A673 (cell line): ENCODE measurements around the gene SYN1. TPM values are rescaled to one million over a fixed set of nuclear protein-coding genes. Genes with fewer than 3 reads are reported as not detected.

ENCODE experiments used
- BruUV-seq: library from RNA; stranded (reverse); fragments of 400-500 nt; replicated peaks from 2 replicates; lab custom pipeline; 2021; lab: Mats Ljungman, UMichigan
- CTCF ChIA-PET: fragments of 300-600 bp; sonication (Branson Sonifier 250); formaldehyde crosslinking; loops from one replicate; lab custom pipeline; 2022; ENCODE audit warnings: antibody characterized with exemption; lab: Charles Lee
- POLR2A ChIA-PET: fragments of 300-600 bp; sonication (Branson Sonifier 250); formaldehyde crosslinking; loops from one replicate; lab custom pipeline; 2022; ENCODE audit warnings: antibody characterized with exemption; ENCODE audit not compliant: low non-redundant PET; lab: Charles Lee
- DNase-seq: peaks from one replicate; pipeline ENCODE4 v3.0.0-alpha.2; 2015; ENCODE audit warnings: low spot score
- H3K27ac ChIP-seq: fragments of 200-600 bp; sonication (generic); 2 replicates; pipeline ENCODE4 v1.5.1; 2016; ENCODE audit warnings: mixed run types, low read depth, mild to moderate bottlenecking, mixed read lengths, antibody characterized with exemption, low read length; ENCODE audit not compliant: poor library complexity, severe bottlenecking
- H3K27me3 ChIP-seq: fragments of 200-600 bp; sonication (generic); replicated peaks from 2 replicates; pipeline ENCODE4 v1.6.1; 2017; ENCODE audit warnings: mixed run types, low read depth, mild to moderate bottlenecking, mixed read lengths, antibody characterized with exemption, low read length; ENCODE audit not compliant: insufficient read depth, poor library complexity
- H3K36me3 ChIP-seq: fragments of 200-600 bp; sonication (generic); 2 replicates; pipeline ENCODE4 v1.6.1; 2016; ENCODE audit warnings: mixed run types, mild to moderate bottlenecking, mixed read lengths, antibody characterized with exemption, low read length; ENCODE audit not compliant: insufficient read depth, poor library complexity, severe bottlenecking
- H3K4me1 ChIP-seq: fragments of 200-600 bp; sonication (generic); 2 replicates; pipeline ENCODE4 v1.6.1; 2017; ENCODE audit warnings: mixed run types, mild to moderate bottlenecking, mixed read lengths, antibody characterized with exemption, low read length; ENCODE audit not compliant: insufficient read depth, poor library complexity, severe bottlenecking
- H3K4me3 ChIP-seq: fragments of 200-600 bp; sonication (generic); 2 replicates; pipeline ENCODE4 v1.5.1; 2016; ENCODE audit warnings: low read depth, mixed run types, mild to moderate bottlenecking, mixed read lengths, low read length; ENCODE audit not compliant: poor library complexity, severe bottlenecking
- H3K9me3 ChIP-seq: fragments of 200-600 bp; sonication (generic); 2 replicates; pipeline ENCODE4 v1.6.1; 2016; ENCODE audit warnings: mixed run types, low read depth, mild to moderate bottlenecking, mixed read lengths, antibody characterized with exemption, low read length; ENCODE audit not compliant: poor library complexity, severe bottlenecking
- CTCF ChIP-seq: fragments of 300-800, 200-600 bp; sonication (generic); conservative IDR thresholded peaks from 2 replicates; pipeline ENCODE4 v1.5.1; 2017; ENCODE audit warnings: low read depth, mild to moderate bottlenecking, antibody characterized with exemption, low read length, moderate library complexity, mixed read lengths
- EZH2 ChIP-seq: fragments of 200-600 bp; sonication (generic); IDR thresholded peaks from 2 replicates; pipeline ENCODE4 v1.6.1; 2017; ENCODE audit warnings: borderline replicate concordance, low read depth, mild to moderate bottlenecking, mixed read lengths, antibody characterized with exemption, low read length; ENCODE audit not compliant: poor library complexity, severe bottlenecking
- intact Hi-C: fragments of 100-400 bp; cut with micrococcal nuclease; formaldehyde crosslinking; loops from one replicate; pipeline ENCODE4 v1.10.0; 2022; ENCODE audit not compliant: unreplicated experiment
- total RNA-seq: library from RNA; stranded (reverse); gene quantifications from 2 replicates; pipeline ENCODE4 v1.2.3, GENCODE V29; 2021

The SYN1 gene
- total RNA-seq, 1 experiment from 2014 or later: 9.2 TPM

- POLR2A ChIA-PET: no interaction called here
- CTCF ChIA-PET: no interaction called here
- Histone ChIP-seq H3K4me1 (peaks cover 3% of the 10 kb centered on the region), H3K4me3 (no peak overlapping the region), H3K9me3 (no peaks in the 10 kb centered on the region), H3K27ac (no peak overlapping the region), H3K36me3 (no peaks in the 10 kb centered on the region), H3K27me3 (no peaks in the 10 kb centered on the region)
- TF ChIP-seq EZH2 (no peak), CTCF (no peak)
- intact Hi-C loops: no loop called here
- no peak for DNase-seq
- no TSS peak for BruUV-seq
These were observed 7.7 kb downstream of the SYN1 start for GRCh38 chrX:47611926-47612325.

- H3K4me3 ChIP-seq: no peak overlapping the region
- H3K36me3 ChIP-seq: no peaks in the 10 kb centered on the region
- no peak for DNase-seq
- peaks cover 3% of the 10 kb centered on the region for H3K4me1 ChIP-seq
- intact Hi-C loops: no loop called here
- ChIA-PET POLR2A (no interaction called here), CTCF (no interaction called here)
- BruUV-seq: no TSS peak
- H3K27me3 ChIP-seq: no peaks in the 10 kb centered on the region
- H3K27ac ChIP-seq: no peak overlapping the region
- no peak for TF ChIP-seq EZH2
- no peak for TF ChIP-seq CTCF
- H3K9me3 ChIP-seq: no peaks in the 10 kb centered on the region
These were observed 8.2 kb downstream of the SYN1 start for GRCh38 chrX:47611489-47611888.

- Histone ChIP-seq H3K36me3 (no peaks in the 10 kb centered on the region), H3K4me1 (peaks cover 3% of the 10 kb centered on the region), H3K9me3 (no peaks in the 10 kb centered on the region), H3K27me3 (no peaks in the 10 kb centered on the region), H3K4me3 (no peak overlapping the region), H3K27ac (no peak overlapping the region)
- TF ChIP-seq EZH2: no peak
- no peak for TF ChIP-seq CTCF
- ChIA-PET CTCF (no interaction called here), POLR2A (no interaction called here)
- no peak for DNase-seq
- intact Hi-C loops: no loop called here
- BruUV-seq: no TSS peak
These were observed 9.1 kb downstream of the SYN1 start for GRCh38 chrX:47610511-47610910.
